ENCODE measurements around the gene TCP11.

DNA sequence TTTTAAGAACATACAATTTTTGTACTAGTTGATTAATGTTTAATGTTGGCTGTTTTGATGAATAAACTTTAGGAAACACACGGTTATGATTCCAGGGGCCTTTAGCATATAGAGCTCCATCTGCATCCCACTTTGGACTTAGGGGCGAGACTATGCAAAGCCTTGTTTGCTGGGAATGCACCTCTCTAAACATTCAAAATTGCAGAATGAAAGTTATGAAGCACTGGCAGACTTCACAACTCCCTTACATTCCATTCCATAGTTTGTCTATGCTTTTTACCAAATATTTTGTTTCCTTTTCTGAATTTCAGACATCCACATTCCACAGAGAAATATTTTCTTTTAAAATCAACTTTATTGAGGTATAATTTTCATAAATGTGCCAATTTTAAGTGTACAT is 10.3 kb upstream of the TCP11 start:
- TF ChIP-seq POLR2A (IDR thresholded peaks at IDR 0.05), result no peak
- TF ChIP-seq POLR2AphosphoS5 (IDR thresholded peaks at IDR 0.05), result no peak
- TF ChIP-seq, protein P1, sequence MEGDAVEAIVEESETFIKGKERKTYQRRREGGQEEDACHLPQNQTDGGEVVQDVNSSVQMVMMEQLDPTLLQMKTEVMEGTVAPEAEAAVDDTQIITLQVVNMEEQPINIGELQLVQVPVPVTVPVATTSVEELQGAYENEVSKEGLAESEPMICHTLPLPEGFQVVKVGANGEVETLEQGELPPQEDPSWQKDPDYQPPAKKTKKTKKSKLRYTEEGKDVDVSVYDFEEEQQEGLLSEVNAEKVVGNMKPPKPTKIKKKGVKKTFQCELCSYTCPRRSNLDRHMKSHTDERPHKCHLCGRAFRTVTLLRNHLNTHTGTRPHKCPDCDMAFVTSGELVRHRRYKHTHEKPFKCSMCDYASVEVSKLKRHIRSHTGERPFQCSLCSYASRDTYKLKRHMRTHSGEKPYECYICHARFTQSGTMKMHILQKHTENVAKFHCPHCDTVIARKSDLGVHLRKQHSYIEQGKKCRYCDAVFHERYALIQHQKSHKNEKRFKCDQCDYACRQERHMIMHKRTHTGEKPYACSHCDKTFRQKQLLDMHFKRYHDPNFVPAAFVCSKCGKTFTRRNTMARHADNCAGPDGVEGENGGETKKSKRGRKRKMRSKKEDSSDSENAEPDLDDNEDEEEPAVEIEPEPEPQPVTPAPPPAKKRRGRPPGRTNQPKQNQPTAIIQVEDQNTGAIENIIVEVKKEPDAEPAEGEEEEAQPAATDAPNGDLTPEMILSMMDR (IDR thresholded peaks at IDR 0.05), result no peak
